ENCODE data around the gene KRTAP2-4.
"Not testable (repeated sequence)": the region's sequence is repeated elsewhere in the genome, so short reads cannot be mapped to it uniquely, and the experiment has no call there.

Gene KRTAP2-4

GRCh38 chr17:41071606-41072360 is 6.1 kb upstream of the KRTAP2-4 start:
- no peak for DNase-seq (ENCODE audit: low read depth)

- no peak for DNase-seq (ENCODE audit: low read depth)
These were observed 3.4 kb upstream of the KRTAP2-4 start for GRCh38 chr17:41069031-41069430.

- no peak for DNase-seq (ENCODE audit: low read depth)
These were observed 1.6 kb upstream of the KRTAP2-4 start for GRCh38 chr17:41067281-41067680.

GRCh38 chr17:41065016-41065689 is 526 bp downstream of the KRTAP2-4 start:
- DNase-seq (ENCODE audit: low read depth), result not testable (repeated sequence)

GRCh38 chr17:41064301-41064700 is 1.4 kb downstream of the KRTAP2-4 start:
- no peak for DNase-seq (ENCODE audit: low read depth)

GRCh38 chr17:41063449-41063848 is 2.2 kb downstream of the KRTAP2-4 start:
- no peak for DNase-seq (ENCODE audit: low read depth)

GRCh38 chr17:41061964-41062363 is 3.7 kb downstream of the KRTAP2-4 start:
- DNase-seq (ENCODE audit: low read depth), result peak; percentile 93

GRCh38 chr17:41060052-41060604 is 5.6 kb downstream of the KRTAP2-4 start, which contains the start of gene KRTAP2-3:
KRTAP2-3 (minus strand) TSS chr17:41060114; CDS start chr17:41060050, 64 bp downstream.
- DNase-seq (ENCODE audit: low read depth), result peak; percentile 92

- DNase-seq (ENCODE audit: low read depth), result peak; percentile 86
These were observed 6.2 kb downstream of the KRTAP2-4 start for GRCh38 chr17:41059276-41060051.

- DNase-seq (ENCODE audit: low read depth), result no peak
These were observed 6.9 kb downstream of the KRTAP2-4 start for GRCh38 chr17:41058741-41059140.

- no peak for DNase-seq (ENCODE audit: low read depth)
These were observed 8.1 kb downstream of the KRTAP2-4 start for GRCh38 chr17:41057547-41057946.

- not testable (repeated sequence) for DNase-seq (ENCODE audit: low read depth)
These were observed 10.5 kb downstream of the KRTAP2-4 start, which contains the start of gene KRTAP2-2 for GRCh38 chr17:41055130-41055529. KRTAP2-2 (minus strand) TSS chr17:41055230; CDS start chr17:41055211, 19 bp downstream.

GRCh38 chr17:41054556-41054955 is 11.1 kb downstream of the KRTAP2-4 start:
- not testable (repeated sequence) for DNase-seq (ENCODE audit: low read depth)

- DNase-seq (ENCODE audit: low read depth), result no peak
These were observed 11.7 kb downstream of the KRTAP2-4 start for GRCh38 chr17:41054025-41054424.

GRCh38 chr17:41052566-41052965 is 13.1 kb downstream of the KRTAP2-4 start:
- no peak for DNase-seq (ENCODE audit: low read depth)

- peak; percentile 67 for DNase-seq (ENCODE audit: low read depth)
These were observed 16.6 kb downstream of the KRTAP2-4 start for GRCh38 chr17:41049110-41049509.

- no peak for DNase-seq (ENCODE audit: low read depth)
These were observed 17.2 kb downstream of the KRTAP2-4 start for GRCh38 chr17:41048441-41048840.

GRCh38 chr17:41046735-41047465 is 18.8 kb downstream of the KRTAP2-4 start, which contains the start of gene KRTAP2-1:
KRTAP2-1 (minus strand) TSS chr17:41047316; CDS start chr17:41047267, 49 bp downstream.
- not testable (repeated sequence) for DNase-seq (ENCODE audit: low read depth)

GRCh38 chr17:41042953-41043352 is 22.7 kb downstream of the KRTAP2-4 start:
- DNase-seq (ENCODE audit: low read depth), result no peak

- not testable (repeated sequence) for DNase-seq (ENCODE audit: low read depth)
These were observed 24.7 kb downstream of the KRTAP2-4 start, which contains the start of gene KRTAP1-1 for GRCh38 chr17:41040783-41041571. KRTAP1-1 (minus strand) TSS chr17:41041450; CDS start chr17:41041397, 53 bp downstream.

All from non-pigmented ciliary epithelial cell (primary cell).